HEK293T (cell line): ENCODE results near the gene RNF208.

ENCODE experiments used
- CTCF ChIA-PET: fragments of 350-600 bp; formaldehyde crosslinking; extraction: SDS; loops from one replicate; lab custom pipeline; 2021; ENCODE audit warnings: antibody characterized with exemption, inconsistent platforms; lab: Yijun Ruan, JAX
- POLR2A ChIA-PET: fragments of 350-600 bp; formaldehyde crosslinking; extraction: SDS; loops from one replicate; lab custom pipeline; 2020; ENCODE audit warnings: antibody characterized with exemption, inconsistent platforms; lab: Yijun Ruan, JAX
- DNase-seq: peaks from one replicate; pipeline ENCODE4 v3.0.0; 2012; ENCODE audit warnings: mixed read lengths; ENCODE audit errors: extremely low spot score
- ARNT ChIP-seq: fragments of 450-650 bp; IDR thresholded peaks from 2 replicates; pipeline ENCODE4 v1.6.1; 2017; ENCODE audit warnings: mild to moderate bottlenecking
- BHLHE40 ChIP-seq: fragments of 450-650 bp; IDR thresholded peaks from 2 replicates; pipeline ENCODE4 v1.6.1; 2016; ENCODE audit warnings: mild to moderate bottlenecking, moderate library complexity, borderline replicate concordance
- CTBP1 ChIP-seq: fragments of 450-650 bp; IDR thresholded peaks from 2 replicates; pipeline ENCODE4 v1.6.1; 2016; ENCODE audit warnings: borderline replicate concordance
- ELF4 ChIP-seq: fragments of 450-650 bp; IDR thresholded peaks from 2 replicates; pipeline ENCODE4 v1.6.1; 2017; ENCODE audit warnings: antibody characterized with exemption
- FOXA1 ChIP-seq: fragments of 450-650 bp; IDR thresholded peaks from 2 replicates; pipeline ENCODE4 v1.6.1; 2016; ENCODE audit warnings: mild to moderate bottlenecking
- FOXK2 ChIP-seq: fragments of 450-650 bp; IDR thresholded peaks from 2 replicates; pipeline ENCODE4 v1.6.1; 2016; ENCODE audit warnings: mild to moderate bottlenecking
- FOXM1 ChIP-seq: fragments of 450-650 bp; IDR thresholded peaks from 2 replicates; pipeline ENCODE4 v1.6.1; 2017; ENCODE audit warnings: mild to moderate bottlenecking, borderline replicate concordance
- HDGF ChIP-seq: fragments of 450-650 bp; IDR thresholded peaks from 2 replicates; pipeline ENCODE4 v1.6.1; 2017; ENCODE audit warnings: antibody characterized with exemption, borderline replicate concordance
- L3MBTL2 ChIP-seq: fragments of 450-650 bp; conservative IDR thresholded peaks from 2 replicates; pipeline ENCODE4 v1.6.1; 2016; ENCODE audit warnings: mild to moderate bottlenecking
- LEF1 ChIP-seq: fragments of 450-650 bp; IDR thresholded peaks from 2 replicates; pipeline ENCODE4 v1.6.1; 2017; ENCODE audit warnings: mild to moderate bottlenecking, borderline replicate concordance
- NFRKB ChIP-seq: fragments of 450-650 bp; IDR thresholded peaks from 2 replicates; pipeline ENCODE4 v1.6.1; 2016; ENCODE audit warnings: mild to moderate bottlenecking, moderate library complexity
- PKNOX1 ChIP-seq: fragments of 450-650 bp; IDR thresholded peaks from 2 replicates; pipeline ENCODE4 v1.6.1; 2016
- SP1 ChIP-seq: fragments of 450-650 bp; IDR thresholded peaks from 2 replicates; pipeline ENCODE4 v1.6.1; 2017
- SUZ12 ChIP-seq: fragments of 450-650 bp; IDR thresholded peaks from 2 replicates; pipeline ENCODE4 v1.6.1; 2016; ENCODE audit warnings: mild to moderate bottlenecking
- TARDBP ChIP-seq: fragments of 450-650 bp; IDR thresholded peaks from 2 replicates; pipeline ENCODE4 v1.6.1; 2016
- ZNF384 ChIP-seq: fragments of 450-650 bp; IDR thresholded peaks from 2 replicates; pipeline ENCODE4 v1.6.1; 2016

RNF208 gene

DNA sequence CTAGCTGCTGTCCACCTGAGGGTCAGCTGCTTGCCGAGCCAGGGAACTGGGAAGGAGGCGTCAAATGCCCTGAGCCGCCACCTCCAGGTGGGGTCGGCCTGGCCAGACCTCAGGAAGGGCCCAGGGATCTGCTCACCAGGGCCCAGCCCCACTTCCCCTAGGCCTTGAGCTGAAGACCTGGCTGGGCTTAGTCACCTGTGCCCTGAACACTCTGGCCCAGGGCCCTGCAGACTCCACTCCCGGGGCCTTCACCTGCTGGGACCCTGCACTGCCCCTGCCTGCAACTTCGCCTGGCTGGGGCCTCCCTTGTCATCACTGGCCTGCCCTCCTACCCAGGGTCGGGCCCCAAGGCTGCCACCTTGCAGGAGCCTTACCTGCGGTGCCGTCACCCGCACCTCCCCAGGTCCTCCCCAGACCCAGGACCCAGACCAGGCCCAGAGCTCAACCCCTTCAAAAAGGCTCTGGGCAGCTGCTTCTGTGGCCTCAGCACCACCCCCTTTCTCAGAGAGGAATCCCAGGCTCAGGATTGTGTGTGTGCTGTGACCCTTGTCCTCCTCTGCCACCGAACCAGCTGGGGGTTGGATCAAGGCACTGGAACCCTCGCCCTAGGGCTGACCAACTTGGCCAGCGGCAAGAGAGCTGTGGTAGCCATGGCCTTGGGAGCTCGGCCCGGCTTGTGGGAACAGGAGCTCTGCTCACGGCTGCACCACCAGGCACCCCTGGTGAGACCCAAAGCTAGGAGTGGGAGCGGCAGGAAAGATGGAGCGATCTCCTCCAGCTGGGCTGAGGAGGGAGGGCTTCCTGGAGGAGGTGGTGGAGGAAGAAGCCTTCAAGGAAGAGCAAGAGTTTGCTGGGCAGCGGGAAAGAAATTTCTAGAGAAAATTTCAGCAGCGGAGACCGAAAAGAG is 31.9 kb upstream of the RNF208 start:
- ChIA-PET POLR2A (interaction anchor here (0.6 to 8.8 kb wide), 8 partner anchors 10 to 168 kb away, joined by 3 to 90 read pairs (median 6); partner anchors contain the start of genes NRARP and TUBB4B), CTCF (interaction anchor here (0.5 to 1.9 kb wide), 3 partner anchors 17 to 119 kb away, joined by 3 to 9 read pairs (median 3); no protein-coding TSS in a partner anchor)
- no peak for TF ChIP-seq BHLHE40
- TF ChIP-seq SUZ12 = no peak
- TF ChIP-seq FOXK2 = no peak
- no peak for TF ChIP-seq FOXA1
- TF ChIP-seq FOXM1 = no peak
- no peak for TF ChIP-seq ZNF384
- no peak for TF ChIP-seq ELF4
- no peak for TF ChIP-seq HDGF
- TF ChIP-seq PKNOX1 = no peak
- no peak for TF ChIP-seq L3MBTL2
- TF ChIP-seq LEF1 = no peak
- no peak for TF ChIP-seq TARDBP
- no peak for TF ChIP-seq NFRKB
- TF ChIP-seq SP1 = no peak
- no peak for TF ChIP-seq ARNT
- TF ChIP-seq CTBP1 = no peak
- no peak for DNase-seq

GRCh38 chr9:137252555-137253506 is 30.8 kb upstream of the RNF208 start:
- ChIA-PET CTCF (interaction anchor here (0.7 to 1.9 kb wide), 2 partner anchors 16 to 19 kb away, joined by 3 to 9 read pairs; no protein-coding TSS in a partner anchor), POLR2A (interaction anchor here (0.6 to 8.8 kb wide), 5 partner anchors 9 to 169 kb away, joined by 3 to 90 read pairs (median 6); partner anchors contain the start of genes NRARP and TUBB4B)
- TF ChIP-seq L3MBTL2 (no peak), ELF4 (no peak), ARNT (no peak), FOXM1 (no peak), CTBP1 (no peak)
- no peak for DNase-seq

DNA sequence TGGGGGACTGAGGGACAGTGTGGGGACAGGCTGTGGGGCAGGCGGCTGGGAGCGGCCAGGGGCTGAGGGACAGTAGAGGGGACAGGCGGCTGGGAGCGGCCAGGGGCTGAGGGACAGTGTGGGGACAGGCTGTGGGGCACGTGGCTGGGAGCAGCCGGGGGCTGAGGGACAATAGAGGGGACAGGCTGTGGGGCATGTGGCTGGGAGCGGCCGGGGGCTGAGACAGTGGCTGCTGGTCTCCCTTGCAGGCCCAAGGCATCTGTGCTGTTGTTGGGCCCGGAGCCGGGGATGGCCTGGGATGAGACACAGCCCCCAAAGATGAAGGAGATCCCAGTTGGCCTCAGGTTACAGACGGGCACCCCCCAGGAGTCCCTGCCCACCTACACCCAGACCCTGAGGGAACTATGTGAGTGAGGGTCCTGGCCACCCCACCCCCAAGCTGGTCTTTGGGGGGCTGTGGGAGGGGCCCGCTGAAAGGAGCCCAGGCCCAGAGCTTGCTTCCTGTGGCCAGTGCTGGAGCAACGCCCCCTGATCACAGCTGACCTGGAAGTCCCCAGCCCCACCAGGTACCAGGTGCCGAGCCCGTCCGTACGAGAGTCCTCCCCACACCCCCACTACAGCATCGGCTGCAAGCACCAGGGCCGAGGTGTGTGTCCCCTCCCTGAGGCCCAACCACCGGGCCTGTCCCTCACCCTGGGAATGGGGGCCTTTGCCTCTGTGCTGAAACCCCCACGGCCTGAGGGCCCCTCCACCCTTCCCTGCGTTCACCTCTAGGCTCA is 29.6 kb upstream of the RNF208 start:
- POLR2A ChIA-PET = interaction anchor here (8.8 kb wide), 1 partner anchor 11 kb away, joined by 90 read pairs; the partner anchor contains the start of gene TUBB4B
- no peak for DNase-seq
- TF ChIP-seq TARDBP = no peak
- no peak for TF ChIP-seq FOXK2
- CTCF ChIA-PET = interaction anchor here (0.6 kb wide), 1 partner anchor 10 kb away, joined by 3 read pairs; no protein-coding TSS in a partner anchor

DNA sequence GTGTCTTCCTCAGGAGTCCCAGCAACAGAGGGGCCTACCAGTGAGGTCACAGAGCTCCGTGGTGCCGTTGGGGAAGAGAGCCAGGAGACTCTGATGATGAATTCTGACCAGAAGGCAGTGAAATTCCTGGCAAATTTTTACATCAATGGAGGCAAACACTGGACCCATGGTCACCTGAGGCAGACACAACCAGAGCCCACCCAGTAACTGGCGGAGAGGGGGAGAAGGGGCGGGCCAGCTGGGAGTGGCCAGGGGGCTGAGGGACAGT is 29.1 kb upstream of the RNF208 start, which contains the start of gene STPG3:
Gene STPG3 (plus strand): TSS at position 93 of the 268 bp plus-strand sequence. CDS start 1 bp downstream, at position 94.
- ChIA-PET CTCF (interaction anchor here (0.6 kb wide), 1 partner anchor 11 kb away, joined by 3 read pairs; no protein-coding TSS in a partner anchor), POLR2A (interaction anchor here (8.8 kb wide), 1 partner anchor 11 kb away, joined by 90 read pairs; the partner anchor contains the start of gene TUBB4B)
- DNase-seq = no peak
- TF ChIP-seq PKNOX1 = no peak

DNA sequence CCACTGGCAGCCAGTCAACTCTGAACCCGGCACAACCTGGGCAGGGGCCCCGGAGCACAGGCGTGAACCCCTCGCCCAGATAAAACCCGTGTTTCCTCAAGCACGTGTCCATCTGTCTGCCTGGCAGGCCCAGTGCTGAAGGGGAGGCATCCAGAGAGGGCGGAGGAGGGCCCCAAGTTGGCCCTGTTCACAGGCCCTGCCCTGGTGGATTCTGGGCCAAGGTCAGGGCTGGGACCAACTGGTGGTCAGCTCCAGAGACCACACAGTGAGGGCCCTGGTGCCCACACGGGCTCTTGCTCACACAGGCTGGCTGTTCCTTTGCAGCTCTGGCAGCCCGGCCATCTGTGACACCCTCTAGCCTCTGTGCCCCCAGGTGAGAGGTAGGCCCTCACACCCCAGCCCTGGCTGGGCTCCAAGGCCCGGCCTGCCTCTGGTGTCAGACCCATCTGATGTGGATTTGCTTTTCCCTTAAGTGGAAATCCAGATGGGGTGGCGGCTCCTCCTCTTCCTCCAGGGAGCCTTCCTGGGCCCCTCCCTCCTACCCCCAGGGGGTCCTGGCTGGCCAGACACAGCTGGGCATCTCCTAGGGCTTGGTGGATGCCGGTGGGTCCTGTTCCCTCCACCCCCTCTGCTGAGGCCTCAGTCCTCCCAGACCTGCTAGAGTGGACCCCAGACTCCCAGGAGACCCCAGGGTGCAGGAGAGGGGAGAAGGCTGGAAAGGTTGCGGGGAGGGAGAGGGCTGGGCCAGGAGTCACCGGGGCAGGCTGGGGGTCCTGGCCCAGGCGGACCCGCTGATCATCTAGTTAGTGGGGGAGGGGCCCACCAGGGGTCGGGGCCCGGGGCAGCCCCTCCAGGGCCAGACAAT is 28.5 kb upstream of the RNF208 start:
- no peak for TF ChIP-seq PKNOX1
- TF ChIP-seq ELF4 = no peak
- no peak for TF ChIP-seq FOXA1
- no peak for TF ChIP-seq LEF1
- no peak for TF ChIP-seq NFRKB
- TF ChIP-seq BHLHE40 = no peak
- no peak for TF ChIP-seq FOXM1
- no peak for TF ChIP-seq FOXK2
- TF ChIP-seq TARDBP = no peak
- TF ChIP-seq L3MBTL2 = no peak
- TF ChIP-seq SUZ12 = no peak
- TF ChIP-seq SP1 = no peak
- TF ChIP-seq ZNF384 = no peak
- TF ChIP-seq ARNT = no peak
- no peak for TF ChIP-seq HDGF
- no peak for TF ChIP-seq CTBP1
- POLR2A ChIA-PET = interaction anchor here (1.3 to 8.8 kb wide), 2 partner anchors 8 to 10 kb away, joined by 3 to 90 read pairs; partner anchors contain the start of gene TUBB4B
- CTCF ChIA-PET = interaction anchor here (0.6 kb wide), 1 partner anchor 12 kb away, joined by 3 read pairs; no protein-coding TSS in a partner anchor
- DNase-seq = no peak
